GM10248 (cell line): ENCODE data around the gene ZCCHC12.
A peak's percentile ranks its signal among the peaks of the same experiment; 100 is the strongest.
"Not testable (repeated sequence)": the region's sequence is repeated elsewhere in the genome, so short reads cannot be mapped to it uniquely, and the experiment has no call there.

ENCODE experiments used
- CTCF ChIA-PET: fragments of 300-600 bp; sonication (Branson Sonifier 250); formaldehyde crosslinking; extraction: SDS; loops from one replicate; lab custom pipeline; 2021; ENCODE audit warnings: antibody characterized with exemption; lab: Yijun Ruan, JAX
- POLR2A ChIA-PET: fragments of 350-650 bp; sonication (Branson Sonifier 250); formaldehyde crosslinking; extraction: SDS; loops from one replicate; lab custom pipeline; 2020; ENCODE audit warnings: antibody characterized with exemption; lab: Yijun Ruan, JAX
- DNase-seq: peaks from one replicate; pipeline ENCODE4 v3.0.0; 2012; ENCODE audit errors: extremely low spot score
- TF ChIP-seq, protein P1 (sequence below): IDR thresholded peaks from 2 replicates; pipeline ENCODE4 v1.5.1; 2012; ENCODE audit warnings: mild to moderate bottlenecking, low read depth; ENCODE audit errors: extremely low read depth, missing control alignments, control extremely low read depth

The ZCCHC12 gene

DNA sequence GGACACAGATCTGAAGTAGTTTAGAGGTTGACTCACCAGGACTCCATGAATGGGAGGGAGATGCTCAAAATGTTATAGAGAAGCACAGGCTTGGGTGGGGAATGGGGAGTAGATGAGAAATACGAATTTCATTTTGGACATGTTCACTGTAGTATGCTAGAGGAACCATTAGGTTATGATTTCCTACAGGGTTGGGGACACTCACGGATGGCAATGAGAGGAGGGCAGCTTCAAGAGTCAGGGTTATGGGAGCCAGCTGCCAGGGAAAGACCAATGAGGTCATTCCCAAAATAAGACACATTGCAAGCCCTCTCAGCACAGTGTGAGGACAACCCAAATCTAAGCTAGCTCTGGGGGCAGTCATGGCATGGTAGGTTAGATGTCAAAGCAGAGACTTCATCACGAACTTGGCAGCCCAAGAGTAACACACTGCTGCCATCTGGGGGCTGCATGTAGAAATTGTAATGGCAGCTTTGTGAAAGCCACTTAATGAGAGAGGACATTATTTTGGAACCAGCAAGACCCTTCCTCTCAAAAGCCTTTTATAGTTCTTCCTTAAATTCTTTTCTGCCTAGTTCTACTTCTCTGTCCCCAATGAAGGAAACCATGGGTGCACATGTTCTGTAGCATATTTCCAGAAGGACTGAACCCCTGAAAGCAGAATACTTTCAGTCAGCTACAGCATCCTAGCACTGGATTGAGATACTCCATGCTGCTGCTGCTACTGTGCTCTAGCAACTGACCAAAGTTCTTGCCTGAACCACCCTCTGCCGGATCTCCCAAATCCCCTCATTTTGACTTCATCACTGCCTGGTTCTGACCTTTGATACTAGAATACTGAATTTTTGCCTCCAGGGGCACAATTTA is 16.2 kb upstream of the ZCCHC12 start:
- ChIA-PET CTCF (interaction anchor here (0.8 to 2.9 kb wide), 16 partner anchors 9 to 349 kb away, joined by 3 to 28 read pairs (median 4); no protein-coding TSS in a partner anchor), POLR2A (no interaction called here)
- TF ChIP-seq, protein P1, sequence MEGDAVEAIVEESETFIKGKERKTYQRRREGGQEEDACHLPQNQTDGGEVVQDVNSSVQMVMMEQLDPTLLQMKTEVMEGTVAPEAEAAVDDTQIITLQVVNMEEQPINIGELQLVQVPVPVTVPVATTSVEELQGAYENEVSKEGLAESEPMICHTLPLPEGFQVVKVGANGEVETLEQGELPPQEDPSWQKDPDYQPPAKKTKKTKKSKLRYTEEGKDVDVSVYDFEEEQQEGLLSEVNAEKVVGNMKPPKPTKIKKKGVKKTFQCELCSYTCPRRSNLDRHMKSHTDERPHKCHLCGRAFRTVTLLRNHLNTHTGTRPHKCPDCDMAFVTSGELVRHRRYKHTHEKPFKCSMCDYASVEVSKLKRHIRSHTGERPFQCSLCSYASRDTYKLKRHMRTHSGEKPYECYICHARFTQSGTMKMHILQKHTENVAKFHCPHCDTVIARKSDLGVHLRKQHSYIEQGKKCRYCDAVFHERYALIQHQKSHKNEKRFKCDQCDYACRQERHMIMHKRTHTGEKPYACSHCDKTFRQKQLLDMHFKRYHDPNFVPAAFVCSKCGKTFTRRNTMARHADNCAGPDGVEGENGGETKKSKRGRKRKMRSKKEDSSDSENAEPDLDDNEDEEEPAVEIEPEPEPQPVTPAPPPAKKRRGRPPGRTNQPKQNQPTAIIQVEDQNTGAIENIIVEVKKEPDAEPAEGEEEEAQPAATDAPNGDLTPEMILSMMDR: peak; percentile 55
- peak; percentile 43 for DNase-seq

DNA sequence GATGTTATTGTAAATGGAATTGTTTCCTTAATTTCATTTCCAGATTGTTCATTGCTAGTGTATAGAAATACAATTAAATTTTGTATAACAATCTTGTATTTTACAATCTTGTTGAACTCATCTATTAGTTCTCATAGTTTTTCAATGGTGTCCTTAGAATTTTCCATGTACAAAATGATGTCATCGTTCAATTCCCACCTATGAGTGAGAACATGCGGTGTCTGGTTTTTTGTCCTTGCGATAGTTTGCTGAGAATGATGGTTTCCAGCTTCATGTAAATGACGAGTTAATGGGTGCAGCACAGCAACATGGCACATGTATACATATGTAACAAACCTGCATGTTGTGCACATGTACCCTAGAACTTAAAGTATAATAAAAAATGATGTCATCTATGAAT is 6.4 kb upstream of the ZCCHC12 start:
- DNase-seq, CTCF ChIA-PET, POLR2A ChIA-PET: not testable (repeated sequence)

DNA sequence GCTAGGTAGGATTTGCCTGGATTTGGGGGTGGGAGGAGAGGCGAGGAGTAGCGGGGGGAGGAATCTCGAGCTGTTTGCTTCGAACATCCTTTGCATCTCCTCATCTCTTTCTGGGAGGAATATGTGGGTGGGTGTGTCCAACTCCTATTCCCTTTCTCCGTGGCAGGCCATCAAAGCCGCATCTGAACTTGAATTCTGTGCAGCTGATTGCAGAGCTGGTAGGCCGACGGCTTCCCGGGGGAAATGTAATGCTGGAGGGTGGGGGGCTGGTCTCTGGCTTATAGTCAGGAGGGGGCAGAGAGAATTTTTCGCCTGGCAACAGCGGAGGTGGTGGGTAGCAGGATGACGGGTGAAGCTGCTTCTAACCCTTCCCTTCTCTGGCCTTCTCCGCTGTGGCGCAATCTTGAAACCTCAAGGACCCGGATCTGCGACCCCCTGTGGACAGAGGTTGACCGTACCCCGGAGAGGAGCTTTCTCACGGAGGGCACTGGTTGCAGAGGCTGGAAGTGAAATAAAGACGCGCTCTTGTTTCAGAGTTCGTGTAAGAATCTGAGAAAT is 628 bp downstream of the ZCCHC12 start:
- no peak for DNase-seq
- TF ChIP-seq, protein P1: no peak
- POLR2A ChIA-PET: no interaction called here
- CTCF ChIA-PET: interaction anchor here (0.8 to 3.6 kb wide), 2 partner anchors 13 to 24 kb away, joined by 3 to 10 read pairs; no protein-coding TSS in a partner anchor

DNA sequence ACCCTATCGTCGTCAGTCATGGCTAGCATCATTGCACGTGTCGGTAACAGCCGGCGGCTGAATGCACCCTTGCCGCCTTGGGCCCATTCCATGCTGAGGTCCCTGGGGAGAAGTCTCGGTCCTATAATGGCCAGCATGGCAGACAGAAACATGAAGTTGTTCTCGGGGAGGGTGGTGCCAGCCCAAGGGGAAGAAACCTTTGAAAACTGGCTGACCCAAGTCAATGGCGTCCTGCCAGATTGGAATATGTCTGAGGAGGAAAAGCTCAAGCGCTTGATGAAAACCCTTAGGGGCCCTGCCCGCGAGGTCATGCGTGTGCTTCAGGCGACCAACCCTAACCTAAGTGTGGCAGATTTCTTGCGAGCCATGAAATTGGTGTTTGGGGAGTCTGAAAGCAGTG is 1.6 kb downstream of the ZCCHC12 start:
- ChIA-PET POLR2A (no interaction called here), CTCF (interaction anchor here (3.6 kb wide), 1 partner anchor 23 kb away, joined by 10 read pairs; no protein-coding TSS in a partner anchor)
- no peak for DNase-seq
- TF ChIP-seq, protein P1: no peak

DNA sequence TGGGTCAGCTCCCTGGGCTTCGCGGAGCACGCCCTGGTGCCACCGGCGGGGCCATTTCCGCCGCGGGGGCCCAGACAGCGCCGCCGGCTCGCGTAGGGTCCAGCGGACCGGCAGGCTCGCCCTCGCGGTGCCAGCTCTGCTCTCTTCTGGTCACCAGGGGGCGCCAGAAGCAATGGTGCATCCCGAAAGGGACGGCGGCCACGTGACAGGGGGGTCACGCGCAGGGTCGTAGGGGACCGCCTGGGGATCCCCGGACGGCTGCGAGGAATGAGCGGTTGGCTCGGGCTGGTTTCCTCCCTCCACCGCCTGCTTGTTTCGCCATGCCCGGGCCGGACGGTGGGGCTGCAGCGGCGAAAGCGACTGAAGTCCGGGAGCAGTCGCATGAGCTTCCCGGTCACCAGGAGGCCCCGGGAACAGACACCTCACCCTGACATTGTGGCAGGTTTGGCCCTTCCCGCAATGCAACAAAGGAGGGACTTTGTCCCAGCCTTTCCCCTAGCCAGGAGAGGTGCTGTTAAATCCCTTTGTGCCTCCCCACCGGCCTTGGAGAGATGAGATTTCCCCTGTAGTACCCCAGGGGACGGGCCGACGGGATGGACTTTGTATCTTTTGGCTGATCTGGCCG is 15.8 kb downstream of the ZCCHC12 start:
- TF ChIP-seq, protein P1: peak; percentile 66
- POLR2A ChIA-PET: no interaction called here
- CTCF ChIA-PET: interaction anchor here (0.9 to 1.8 kb wide), 11 partner anchors 9 to 399 kb away, joined by 3 to 9 read pairs (median 5); partner anchors contain the start of gene ZCCHC12
- peak; percentile 66 for DNase-seq

DNA sequence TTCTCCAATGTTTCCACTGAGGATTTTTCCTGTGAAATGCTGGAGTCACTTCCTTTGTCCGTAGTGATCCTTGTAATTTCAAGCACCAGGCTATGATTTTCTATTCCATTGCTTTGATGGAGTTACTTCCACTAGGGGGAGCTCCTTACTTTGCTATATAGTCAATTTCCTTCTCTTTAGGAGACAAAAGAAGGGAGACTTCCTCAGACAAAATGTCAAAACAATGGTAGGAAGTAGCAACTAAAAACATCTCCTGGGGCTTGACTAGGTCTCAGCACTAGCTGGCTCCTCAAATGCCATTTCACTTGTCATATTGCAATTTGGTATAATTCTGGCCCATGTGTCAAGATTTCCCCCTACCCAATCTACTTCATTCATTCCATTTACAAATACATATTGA is 24.1 kb downstream of the ZCCHC12 start:
- TF ChIP-seq, protein P1: peak; percentile 44
- ChIA-PET POLR2A (no interaction called here), CTCF (interaction anchor here (0.9 to 4.4 kb wide), 12 partner anchors 8 to 271 kb away, joined by 3 to 25 read pairs (median 4); partner anchors contain the start of gene ZCCHC12)
- DNase-seq: peak; percentile 44
